HG02610 (cell line): ENCODE results near the gene KCNMA1.

Source experiments
- ATAC-seq: cut with Tn5 transposase; IDR thresholded peaks from one replicate; pipeline ENCODE4 v1.9.1; 2021; ENCODE audit warnings: mild to moderate bottlenecking, moderate library complexity; ENCODE audit not compliant: unreplicated experiment

KCNMA1 gene

GRCh38 chr10:77147871-77148270 is 489.7 kb downstream of the KCNMA1 start:
- no peak for ATAC-seq

- no peak for ATAC-seq
Observed at GRCh38 chr10:77146712-77147336, 490.8 kb downstream of the KCNMA1 start.

- ATAC-seq, result no peak
Observed at GRCh38 chr10:77144656-77145055, 493.0 kb downstream of the KCNMA1 start.

- ATAC-seq, result no peak
Observed at GRCh38 chr10:77139252-77140160, 498.1 kb downstream of the KCNMA1 start.

GRCh38 chr10:77138541-77138940 is 499.1 kb downstream of the KCNMA1 start:
- ATAC-seq, result no peak

- ATAC-seq, result no peak
Observed at GRCh38 chr10:77135555-77135954, 502.1 kb downstream of the KCNMA1 start.

- no peak for ATAC-seq
Observed at GRCh38 chr10:77131214-77131613, 506.4 kb downstream of the KCNMA1 start.

GRCh38 chr10:77127243-77127642 is 510.4 kb downstream of the KCNMA1 start:
- ATAC-seq, result no peak

GRCh38 chr10:77125231-77125630 is 512.4 kb downstream of the KCNMA1 start:
- ATAC-seq, result no peak

GRCh38 chr10:77123330-77123729 is 514.3 kb downstream of the KCNMA1 start:
- ATAC-seq, result no peak

- no peak for ATAC-seq
Observed at GRCh38 chr10:77121829-77122228, 515.8 kb downstream of the KCNMA1 start.

GRCh38 chr10:77120666-77121376 is 516.8 kb downstream of the KCNMA1 start:
- ATAC-seq, result no peak

- no peak for ATAC-seq
Observed at GRCh38 chr10:77120012-77120411, 517.6 kb downstream of the KCNMA1 start.

- no peak for ATAC-seq
Observed at GRCh38 chr10:77118603-77119282, 518.9 kb downstream of the KCNMA1 start.

GRCh38 chr10:77117501-77117900 is 520.1 kb downstream of the KCNMA1 start:
- no peak for ATAC-seq

- ATAC-seq, result no peak
Observed at GRCh38 chr10:77116904-77117303, 520.7 kb downstream of the KCNMA1 start.

GRCh38 chr10:77114181-77114821 is 523.3 kb downstream of the KCNMA1 start:
- no peak for ATAC-seq

GRCh38 chr10:77111611-77112550 is 525.7 kb downstream of the KCNMA1 start:
- no peak for ATAC-seq

- ATAC-seq, result no peak
Observed at GRCh38 chr10:77110757-77111156, 526.9 kb downstream of the KCNMA1 start.
